IMR-90 (cell line): ENCODE data around the gene STX4. TPM values are rescaled to one million over a fixed set of nuclear protein-coding genes. Genes with fewer than 3 reads are reported as not detected.

Experiments
- ATAC-seq: fragments of 200-7000 bp; cut with Tn5 transposase; 2 replicates; pipeline ENCODE4 v1.9.1; 2020; ENCODE audit warnings: low read depth, mild to moderate bottlenecking, moderate library complexity
- BruUV-seq: library from RNA; stranded (reverse); fragments of 400-500 nt; replicated peaks from 2 replicates; lab custom pipeline; 2021; lab: Mats Ljungman, UMichigan
- CTCF ChIA-PET: fragments of 300-600 bp; formaldehyde crosslinking; extraction: SDS; loops from one replicate; lab custom pipeline; 2021; ENCODE audit warnings: antibody characterized with exemption; lab: Yijun Ruan, JAX
- POLR2A ChIA-PET: fragments of 300-600 bp; sonication (Branson Sonifier 250); formaldehyde crosslinking; loops from one replicate; lab custom pipeline; 2022; ENCODE audit warnings: antibody characterized with exemption; ENCODE audit not compliant: unreplicated experiment; lab: Charles Lee
- DNase-seq: peaks from one replicate; pipeline ENCODE4 v3.0.0; 2013
- H2AFZ ChIP-seq: replicated peaks from 2 replicates; pipeline ENCODE3; 2013; ENCODE audit warnings: low read length, mild to moderate bottlenecking; ENCODE audit not compliant: poor library complexity
- H2AK5ac ChIP-seq: 2 replicates; pipeline ENCODE4 v1.6.1; 2013; ENCODE audit warnings: low read depth, low read length, inconsistent platforms
- H2AK9ac ChIP-seq: replicated peaks from 2 replicates; pipeline ENCODE3; 2013; ENCODE audit warnings: mild to moderate bottlenecking, low read depth, low read length, moderate library complexity; ENCODE audit not compliant: poor library complexity
- H2BK120ac ChIP-seq: 2 replicates; pipeline ENCODE4 v1.6.1; 2013; ENCODE audit warnings: low read depth, low read length, inconsistent platforms
- H2BK15ac ChIP-seq: 3 replicates; pipeline ENCODE4 v1.6.1; 2013; ENCODE audit warnings: low read depth, low read length, inconsistent platforms
- H2BK20ac ChIP-seq: 2 replicates; pipeline ENCODE4 v1.6.1; 2013; ENCODE audit warnings: low read depth, mild to moderate bottlenecking, inconsistent platforms, low read length, moderate library complexity
- H2BK5ac ChIP-seq: 2 replicates; pipeline ENCODE4 v1.6.1; 2013; ENCODE audit warnings: mild to moderate bottlenecking, low read depth, low read length, inconsistent platforms; ENCODE audit not compliant: poor library complexity, severe bottlenecking
- H3K14ac ChIP-seq: replicated peaks from 2 replicates; pipeline ENCODE4 v1.6.1; 2013; ENCODE audit warnings: low read depth, low read length, inconsistent platforms
- H3K18ac ChIP-seq: 2 replicates; pipeline ENCODE4 v1.6.1; 2013; ENCODE audit warnings: low read depth, low read length, control low read depth
- H3K23ac ChIP-seq: 2 replicates; pipeline ENCODE4 v1.6.1; 2013; ENCODE audit warnings: low read depth, low read length, inconsistent platforms
- H3K27ac ChIP-seq: 2 replicates; pipeline ENCODE4 v1.5.1; 2013; ENCODE audit warnings: mild to moderate bottlenecking, control low read depth, low read length; ENCODE audit not compliant: insufficient read depth
- H3K27me3 ChIP-seq: 2 replicates; pipeline ENCODE4 v1.6.1; 2013; ENCODE audit warnings: low read length; ENCODE audit not compliant: control insufficient read depth, insufficient read depth
- H3K36me3 ChIP-seq: 2 replicates; pipeline ENCODE4 v1.6.1; 2013; ENCODE audit warnings: low read length, mixed read lengths; ENCODE audit not compliant: control insufficient read depth, insufficient read depth
- H3K4ac ChIP-seq: 2 replicates; pipeline ENCODE4 v1.6.1; 2013; ENCODE audit warnings: low read depth, low read length, inconsistent platforms
- H3K4me1 ChIP-seq: 2 replicates; pipeline ENCODE4 v1.6.1; 2013; ENCODE audit warnings: low read length, mixed read lengths; ENCODE audit not compliant: control insufficient read depth, insufficient read depth
- H3K4me2 ChIP-seq: 2 replicates; pipeline ENCODE4 v1.6.1; 2013; ENCODE audit warnings: low read depth, mild to moderate bottlenecking, control low read depth, low read length, moderate library complexity
- H3K4me3 ChIP-seq: 2 replicates; pipeline ENCODE4 v1.5.1; 2013; ENCODE audit warnings: low read depth, mild to moderate bottlenecking, control low read depth, low read length, moderate library complexity; ENCODE audit not compliant: insufficient read depth
- H3K56ac ChIP-seq: 2 replicates; pipeline ENCODE4 v1.6.1; 2013; ENCODE audit warnings: low read length, inconsistent platforms; ENCODE audit not compliant: insufficient read depth; ENCODE audit errors: extremely low read depth
- H3K79me1 ChIP-seq, 2 experiments: 2 replicates each; pipeline ENCODE4 v1.6.1; 2013; ENCODE audit warnings: low read length in 2 of 2, inconsistent platforms in 1 of 2, low read depth in 1 of 2
- H3K9ac ChIP-seq: 2 replicates; pipeline ENCODE4 v1.6.1; 2013; ENCODE audit warnings: low read depth, low read length, control low read depth
- H3K9me1 ChIP-seq: 2 replicates; pipeline ENCODE4 v1.6.1; 2013; ENCODE audit warnings: low read length, inconsistent platforms; ENCODE audit not compliant: insufficient read depth
- H3K9me3 ChIP-seq: 2 replicates; pipeline ENCODE4 v1.6.1; 2013; ENCODE audit warnings: low read length; ENCODE audit not compliant: control insufficient read depth, insufficient read depth
- H4K20me1 ChIP-seq: 2 replicates; pipeline ENCODE4 v1.6.1; 2013; ENCODE audit warnings: low read length, inconsistent platforms; ENCODE audit not compliant: insufficient read depth
- H4K5ac ChIP-seq: 2 replicates; pipeline ENCODE4 v1.6.1; 2013; ENCODE audit warnings: mild to moderate bottlenecking, low read depth, low read length, control low read depth
- H4K8ac ChIP-seq, 2 experiments: 2 replicates each; pipeline ENCODE4 v1.6.1; 2013; ENCODE audit warnings: low read depth in 2 of 2, low read length in 2 of 2, control low read depth in 1 of 2, inconsistent platforms in 1 of 2
- H4K91ac ChIP-seq: 2 replicates; pipeline ENCODE4 v1.6.1; 2013; ENCODE audit warnings: low read depth, low read length, inconsistent platforms; ENCODE audit not compliant: insufficient read depth
- CEBPB ChIP-seq: IDR thresholded peaks from 2 replicates; pipeline ENCODE4 v1.6.1; 2012; ENCODE audit warnings: low read depth, low read length, improper control_type of control experiment
- NFE2L2 ChIP-seq: fragments of 150-350 bp; IDR thresholded peaks from 2 replicates; pipeline ENCODE4 v1.6.1; 2016; ENCODE audit warnings: low read depth, mild to moderate bottlenecking, low read length
- WGBS, 2 experiments: methylation state at CpG; one replicate each; pipeline versions ENCODE4 v1.1.5 to v1.1.7; 2013; ENCODE audit warnings: missing lambda C conversion rate in 2 of 2; ENCODE audit not compliant: insufficient read length in 1 of 2; ENCODE audit errors: extremely low coverage in 2 of 2; 5-methylcytosine and 5-hydroxymethylcytosine counted together
- dilution Hi-C: fragments of 300-500 bp; cut with HindIII; formaldehyde crosslinking; loops from one replicate; pipeline ENCODE4 v1.14.3; 2018; ENCODE audit warnings: low sequenced_read_pairs; ENCODE audit not compliant: unreplicated experiment
- in situ Hi-C: fragments of 300-500 bp; cut with MboI; formaldehyde crosslinking; loops from 3 replicates; pipeline ENCODE4 v1.14.3; 2019; ENCODE audit warnings: low sequenced_read_pairs, inconsistent platforms, mixed read lengths
- intact Hi-C: fragments of 100-400 bp; cut with micrococcal nuclease; formaldehyde crosslinking; loops from 2 replicates; pipeline ENCODE4 v1.10.0; 2022
- polyA plus RNA-seq, 3 experiments: library from polyadenylated mRNA; depleted of rRNA; stranded (reverse); fragments of >200 nt; gene quantifications; 2 replicates each; pipeline ENCODE4 v1.2.3, GENCODE V29; 2012; ENCODE audit warnings: low replicate concordance in 1 of 3
- total RNA-seq: library from RNA; depleted of rRNA; stranded (reverse); fragments of >200 nt; gene quantifications from 2 replicates; pipeline ENCODE4 v1.2.3, GENCODE V29; 2012
- TF ChIP-seq, protein P1 (sequence below): conservative IDR thresholded peaks from 2 replicates; pipeline ENCODE4 v1.5.1; 2012; ENCODE audit warnings: mild to moderate bottlenecking, low read depth, low read length, improper control_type of control experiment

STX4 gene
- total and polyA plus RNA-seq, 2 of the 4 experiments (the other 2 are of a cell fraction), result 23.5 to 67.9 TPM

DNA sequence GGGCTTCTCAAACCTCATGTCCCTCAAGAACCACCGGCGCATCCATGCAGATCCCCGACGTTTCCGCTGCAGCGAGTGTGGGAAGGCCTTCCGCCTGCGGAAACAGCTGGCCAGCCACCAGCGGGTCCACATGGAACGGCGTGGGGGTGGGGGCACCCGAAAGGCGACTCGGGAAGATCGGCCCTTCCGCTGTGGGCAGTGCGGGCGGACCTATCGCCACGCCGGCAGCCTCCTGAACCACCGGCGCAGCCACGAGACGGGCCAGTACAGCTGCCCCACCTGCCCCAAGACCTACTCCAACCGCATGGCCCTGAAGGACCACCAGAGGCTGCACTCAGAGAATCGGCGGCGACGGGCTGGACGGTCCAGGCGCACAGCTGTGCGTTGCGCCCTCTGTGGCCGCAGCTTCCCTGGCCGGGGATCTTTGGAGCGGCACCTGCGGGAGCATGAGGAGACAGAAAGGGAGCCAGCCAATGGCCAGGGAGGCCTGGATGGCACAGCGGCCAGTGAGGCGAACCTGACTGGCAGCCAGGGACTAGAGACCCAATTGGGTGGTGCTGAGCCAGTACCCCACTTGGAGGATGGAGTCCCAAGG is 46.8 kb downstream of the STX4 start:
- Histone ChIP-seq H2BK20ac (no peak overlapping the region), H3K27ac (no peak overlapping the region), H3K23ac (no peak overlapping the region), H3K18ac (no peak overlapping the region), H4K91ac (no peak overlapping the region), H2BK120ac (no peak overlapping the region), H3K9ac (no peak overlapping the region), H3K4me1 (no peaks in the 10 kb centered on the region), H4K20me1 (peaks cover 21% of the 10 kb centered on the region), H3K27me3 (no peaks in the 10 kb centered on the region), H2AK9ac (no peak overlapping the region), H3K14ac (no peak overlapping the region), H2BK15ac (no peak overlapping the region), H3K36me3 (peaks cover 81% of the 10 kb centered on the region), H3K4ac (no peak overlapping the region), H3K79me1 (peaks cover 14 to 63% of the 10 kb centered on the region in 2 experiments), H3K4me2 (no peak overlapping the region), H2BK5ac (no peak overlapping the region), H2AK5ac (no peak overlapping the region), H2AFZ (no peak overlapping the region), H3K9me3 (no peaks in the 10 kb centered on the region), H4K8ac (no peak overlapping the region), H3K9me1 (peaks cover 3% of the 10 kb centered on the region; the same call in 1 of the 2 replicates), H3K4me3 (no peak overlapping the region), H4K5ac (no peak overlapping the region), H3K56ac (no peak overlapping the region)
- ChIA-PET POLR2A (no interaction called here), CTCF (no interaction called here)
- intact Hi-C loops (no loop called here), in situ Hi-C loops (loop anchor here (10.0 kb wide), 1 partner anchor 95 kb away; the partner anchor contains the start of gene HSD3B7), dilution Hi-C loops (no loop called here)
- BruUV-seq, result no TSS peak
- ATAC-seq, result no peak
- TF ChIP-seq CEBPB (no peak), NFE2L2 (no peak)
- TF ChIP-seq, protein P1, sequence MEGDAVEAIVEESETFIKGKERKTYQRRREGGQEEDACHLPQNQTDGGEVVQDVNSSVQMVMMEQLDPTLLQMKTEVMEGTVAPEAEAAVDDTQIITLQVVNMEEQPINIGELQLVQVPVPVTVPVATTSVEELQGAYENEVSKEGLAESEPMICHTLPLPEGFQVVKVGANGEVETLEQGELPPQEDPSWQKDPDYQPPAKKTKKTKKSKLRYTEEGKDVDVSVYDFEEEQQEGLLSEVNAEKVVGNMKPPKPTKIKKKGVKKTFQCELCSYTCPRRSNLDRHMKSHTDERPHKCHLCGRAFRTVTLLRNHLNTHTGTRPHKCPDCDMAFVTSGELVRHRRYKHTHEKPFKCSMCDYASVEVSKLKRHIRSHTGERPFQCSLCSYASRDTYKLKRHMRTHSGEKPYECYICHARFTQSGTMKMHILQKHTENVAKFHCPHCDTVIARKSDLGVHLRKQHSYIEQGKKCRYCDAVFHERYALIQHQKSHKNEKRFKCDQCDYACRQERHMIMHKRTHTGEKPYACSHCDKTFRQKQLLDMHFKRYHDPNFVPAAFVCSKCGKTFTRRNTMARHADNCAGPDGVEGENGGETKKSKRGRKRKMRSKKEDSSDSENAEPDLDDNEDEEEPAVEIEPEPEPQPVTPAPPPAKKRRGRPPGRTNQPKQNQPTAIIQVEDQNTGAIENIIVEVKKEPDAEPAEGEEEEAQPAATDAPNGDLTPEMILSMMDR, result no peak
- 96% methylated on average over 28 of the region's 40 CpGs; no CpG with 5 or more reads in 1 of the 2 experiments for whole genome bisulfite sequencing, 2 experiments
- DNase-seq, result no peak
